Left ventricle myocardium inferior (tissue), 1 donor: Measurements from ENCODE around the gene DHRSX. TPM values are rescaled to one million over a fixed set of nuclear protein-coding genes. Genes with fewer than 3 reads are reported as not detected.
"Not testable (repeated sequence)": the region's sequence is repeated elsewhere in the genome, so short reads cannot be mapped to it uniquely, and the experiment has no call there.

ENCODE experiments used
- DNase-seq: peaks from one replicate; pipeline ENCODE4 v3.0.0-alpha.2; 2020
- H3K27ac ChIP-seq: fragments of 200-600 bp; replicated peaks from 2 replicates; pipeline ENCODE4 v1.8.0; 2021
- H3K27me3 ChIP-seq: fragments of 200-600 bp; 2 replicates; pipeline ENCODE4 v1.8.0; 2021; ENCODE audit warnings: low read depth
- H3K36me3 ChIP-seq: fragments of 200-600 bp; 2 replicates; pipeline ENCODE4 v1.8.0; 2021
- H3K4me1 ChIP-seq: fragments of 200-600 bp; 2 replicates; pipeline ENCODE4 v1.8.0; 2021
- H3K4me3 ChIP-seq: fragments of 200-600 bp; 2 replicates; pipeline ENCODE4 v1.8.0; 2021; ENCODE audit warnings: mild to moderate bottlenecking, moderate library complexity
- H3K9me3 ChIP-seq: fragments of 200-600 bp; replicated peaks from 2 replicates; pipeline ENCODE4 v1.8.0; 2021
- CTCF ChIP-seq: fragments of 200-600 bp; IDR thresholded peaks from 2 replicates; pipeline ENCODE4 v1.8.0; 2021; ENCODE audit warnings: antibody characterized with exemption, mild to moderate bottlenecking, borderline replicate concordance
- intact Hi-C: fragments of 100-400 bp; cut with micrococcal nuclease; formaldehyde crosslinking; loops from one replicate; pipeline ENCODE4 v1.11.0; 2022
- total RNA-seq: library from RNA; stranded (reverse); fragmentation: NEBNext Ultra II Directional; extraction: Animal tissue kit (Norgen Biotek cat#: 25700); gene quantifications from one replicate; pipeline ENCODE4 v1.2.1, GENCODE V29; 2021
- donor health status: DM: no; HTN: yes; CAD: no; lungs with severe emphysema.

Gene DHRSX
- total RNA-seq, 1 donor from 2014 or later: 35.3 TPM

- Histone ChIP-seq H3K27me3 (no peaks in the 10 kb centered on the region), H3K9me3 (no peaks in the 10 kb centered on the region), H3K4me1 (no peaks in the 10 kb centered on the region), H3K4me3 (no peak overlapping the region), H3K36me3 (peaks cover 14% of the 10 kb centered on the region), H3K27ac (no peak overlapping the region)
- DNase-seq: no peak
- intact Hi-C loops: no loop called here
- TF ChIP-seq CTCF: no peak
These were observed 131.6 kb downstream of the DHRSX start for GRCh38 chrX:2369206-2369605.

DNA sequence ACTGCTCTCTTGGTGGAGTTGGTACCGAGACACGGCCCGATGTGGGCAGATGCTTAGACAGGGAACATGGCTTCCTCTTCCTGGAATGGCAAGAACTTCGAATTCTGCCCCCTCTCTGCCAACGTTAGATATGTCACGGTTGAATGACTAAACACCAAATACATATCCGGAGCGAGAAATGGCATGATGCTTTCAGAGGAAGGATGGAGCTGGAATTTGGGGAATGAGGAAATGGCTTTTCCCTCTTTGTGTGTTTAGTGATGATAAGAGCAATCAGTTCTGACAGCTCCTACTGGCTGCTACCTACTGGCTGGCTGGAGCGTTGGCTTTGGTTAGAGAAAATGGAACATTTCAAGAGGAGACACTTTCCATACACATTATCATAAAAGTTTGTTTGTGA, 140.0 kb downstream of the DHRSX start:
- intact Hi-C loops: no loop called here
- Histone ChIP-seq H3K4me1 (no peaks in the 10 kb centered on the region), H3K9me3 (peaks cover 19% of the 10 kb centered on the region), H3K4me3 (no peak overlapping the region), H3K36me3 (no peaks in the 10 kb centered on the region), H3K27ac (no peak overlapping the region), H3K27me3 (no peaks in the 10 kb centered on the region)
- DNase-seq: no peak
- TF ChIP-seq CTCF: no peak

- H3K4me1 ChIP-seq, H3K4me3 ChIP-seq, H3K36me3 ChIP-seq, intact Hi-C loops, DNase-seq, H3K27me3 ChIP-seq, H3K27ac ChIP-seq: not testable (repeated sequence)
- H3K9me3 ChIP-seq: peaks cover 19% of the 10 kb centered on the region
These were observed 141.3 kb downstream of the DHRSX start for GRCh38 chrX:2359522-2359921.

- H3K27ac ChIP-seq: peak overlapping the region; percentile 58
- no peak for DNase-seq
- H3K36me3 ChIP-seq: no peaks in the 10 kb centered on the region
- H3K4me3 ChIP-seq: no peak overlapping the region
- H3K9me3 ChIP-seq: peaks cover 9% of the 10 kb centered on the region
- H3K27me3 ChIP-seq: no peaks in the 10 kb centered on the region
- intact Hi-C loops: no loop called here
- H3K4me1 ChIP-seq: peaks cover 29% of the 10 kb centered on the region
- no peak for TF ChIP-seq CTCF
These were observed 148.5 kb downstream of the DHRSX start for GRCh38 chrX:2351999-2352995.

GRCh38 chrX:2351321-2351720, 149.5 kb downstream of the DHRSX start:
- intact Hi-C loops: no loop called here
- DNase-seq: no peak
- Histone ChIP-seq H3K36me3 (no peaks in the 10 kb centered on the region), H3K4me3 (no peak overlapping the region), H3K27ac (peak overlapping the region; percentile 58), H3K27me3 (no peaks in the 10 kb centered on the region), H3K9me3 (peaks cover 9% of the 10 kb centered on the region), H3K4me1 (peaks cover 29% of the 10 kb centered on the region)
- TF ChIP-seq CTCF: no peak

GRCh38 chrX:2350703-2351102, 150.1 kb downstream of the DHRSX start:
- H3K4me3 ChIP-seq, H3K27ac ChIP-seq, intact Hi-C loops, DNase-seq, H3K27me3 ChIP-seq, H3K36me3 ChIP-seq, H3K9me3 ChIP-seq: not testable (repeated sequence)
- H3K4me1 ChIP-seq: peaks cover 29% of the 10 kb centered on the region

GRCh38 chrX:2350036-2350435, 150.7 kb downstream of the DHRSX start:
- H3K9me3 ChIP-seq, intact Hi-C loops, H3K27ac ChIP-seq, H3K36me3 ChIP-seq, H3K27me3 ChIP-seq, H3K4me3 ChIP-seq, DNase-seq: not testable (repeated sequence)
- peaks cover 29% of the 10 kb centered on the region for H3K4me1 ChIP-seq
